CD4-positive, alpha-beta T cell treated with Interferon alpha-2 for 1 hour (primary cell): ENCODE measurements around the gene SSBP2.
"Not testable (repeated sequence)": the region's sequence is repeated elsewhere in the genome, so short reads cannot be mapped to it uniquely, and the experiment has no call there.

Experiments used
- DNase-seq, 2 donors: peaks; one replicate each; pipeline ENCODE4 v3.0.0-alpha.2; 2020 to 2022

Gene SSBP2

DNA sequence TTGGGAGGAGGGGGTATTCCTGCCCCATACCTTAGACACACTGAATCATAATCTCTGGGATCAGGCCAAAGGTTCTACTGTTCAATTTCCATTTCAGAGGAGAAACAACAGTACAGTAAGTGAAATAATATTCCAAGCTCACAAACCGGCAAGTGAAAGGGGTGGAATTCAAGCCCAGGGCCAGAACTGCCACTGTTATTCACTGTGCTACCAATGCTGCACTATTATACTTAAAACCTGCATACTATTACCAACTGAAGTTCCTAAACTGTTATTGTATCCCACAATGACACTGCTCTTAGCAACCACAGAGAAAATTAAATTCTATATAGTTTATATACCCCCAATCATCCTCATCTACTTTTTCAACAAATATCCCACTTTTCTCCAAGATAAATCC lies 24.6 kb downstream of the SSBP2 start:
- DNase-seq: no peak

DNA sequence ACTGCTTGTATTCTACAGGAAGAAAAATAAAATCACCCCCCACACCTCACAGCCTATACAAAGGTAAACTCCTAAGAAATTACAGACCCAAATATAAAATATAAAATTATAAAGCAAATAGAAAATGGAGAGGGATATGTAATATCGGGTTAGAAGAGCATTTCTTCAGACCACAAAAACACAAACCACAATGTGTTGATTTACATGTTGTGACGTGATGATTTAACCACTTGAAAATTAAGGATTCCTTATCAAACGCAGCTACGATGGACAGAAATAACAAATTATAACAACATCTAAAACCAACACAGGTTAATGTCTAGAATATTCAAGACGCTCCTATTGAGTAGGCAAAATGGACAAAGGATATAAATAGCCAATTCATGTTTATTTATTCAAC lies 26.3 kb downstream of the SSBP2 start:
- no peak for DNase-seq

DNA sequence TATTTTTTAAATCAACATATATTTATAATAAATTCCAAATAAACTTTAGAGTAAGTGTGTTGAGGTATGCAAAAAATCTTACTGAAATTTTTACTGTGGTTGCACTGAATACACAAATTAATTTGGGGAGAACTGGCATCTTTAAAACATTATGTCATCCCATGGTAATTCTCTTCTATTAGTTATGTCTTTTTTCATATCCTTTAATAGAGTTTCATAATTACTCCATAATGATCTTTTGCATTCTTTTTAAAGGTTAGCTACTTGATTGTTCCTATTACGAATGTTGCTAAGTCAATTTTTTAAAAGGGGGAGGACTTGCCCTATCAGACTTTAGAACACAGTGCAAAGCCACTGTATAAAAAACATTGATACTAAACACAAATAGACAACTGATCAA lies 26.8 kb downstream of the SSBP2 start:
- no peak for DNase-seq

DNA sequence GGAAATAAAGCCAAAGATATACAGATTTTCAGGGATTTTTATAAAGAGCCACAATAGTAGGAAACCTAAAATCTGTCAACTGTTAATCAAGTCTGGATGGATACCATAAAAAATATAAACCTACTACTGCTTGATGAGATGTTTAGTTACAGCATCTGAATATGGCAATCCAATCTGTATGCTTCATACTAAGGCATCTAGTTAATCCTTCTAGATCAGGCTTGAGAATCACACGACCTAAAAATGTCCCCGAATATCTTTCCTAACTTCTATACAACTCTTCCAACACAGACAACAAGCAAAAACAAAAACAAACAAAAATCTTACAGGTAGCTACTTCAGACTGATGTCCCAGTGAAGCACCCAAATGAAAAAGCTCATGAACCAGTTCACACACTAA lies 29.8 kb downstream of the SSBP2 start:
- no peak for DNase-seq

DNA sequence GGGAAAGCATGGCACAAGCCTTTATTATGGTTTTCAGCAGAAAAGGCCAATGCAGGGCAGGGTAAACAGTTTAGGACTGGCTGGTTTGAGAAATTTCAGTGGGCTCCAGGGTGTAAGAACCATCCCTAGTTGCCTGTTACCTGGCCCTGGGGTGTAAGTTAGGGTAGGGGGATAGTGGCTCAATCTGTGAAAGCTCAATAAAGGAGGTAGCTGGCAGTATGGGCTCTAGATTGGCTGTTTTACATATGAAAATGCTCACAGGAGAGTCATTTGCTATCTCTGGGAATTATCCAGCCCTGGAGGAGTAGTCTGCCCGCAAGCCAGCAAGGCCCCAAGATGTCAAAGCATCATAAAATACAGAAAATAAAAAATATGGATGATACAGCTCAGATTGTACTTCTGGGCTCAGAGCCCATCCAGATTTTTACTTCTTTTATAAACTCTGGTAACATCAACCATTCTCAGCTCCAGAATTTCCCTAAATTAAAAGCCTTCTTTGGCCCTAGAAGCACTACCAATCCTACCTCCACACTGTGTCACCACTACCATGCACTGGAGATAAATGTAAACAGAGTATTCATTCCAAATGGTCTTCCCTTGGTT lies 31.1 kb downstream of the SSBP2 start:
- DNase-seq: no peak

DNA sequence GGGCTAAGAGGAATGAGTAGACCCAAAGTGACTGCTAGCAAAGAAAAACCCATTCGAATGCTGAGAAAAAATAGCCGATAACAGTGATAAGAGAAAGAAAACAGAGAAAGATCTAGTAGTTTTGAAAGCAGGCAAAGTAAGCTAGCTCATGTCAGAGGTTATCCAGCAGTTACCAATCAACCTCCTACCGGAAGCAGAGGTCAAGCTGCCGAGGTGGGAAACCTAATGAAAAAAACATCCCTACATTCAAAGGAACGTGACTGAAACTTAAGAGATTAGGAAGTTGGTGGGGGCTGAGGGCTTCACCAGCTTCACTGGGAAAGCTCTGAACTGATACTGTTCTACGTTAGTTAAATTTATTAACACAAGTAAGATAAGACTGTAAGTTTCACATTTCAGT lies 32.6 kb downstream of the SSBP2 start:
- DNase-seq: no peak

DNA sequence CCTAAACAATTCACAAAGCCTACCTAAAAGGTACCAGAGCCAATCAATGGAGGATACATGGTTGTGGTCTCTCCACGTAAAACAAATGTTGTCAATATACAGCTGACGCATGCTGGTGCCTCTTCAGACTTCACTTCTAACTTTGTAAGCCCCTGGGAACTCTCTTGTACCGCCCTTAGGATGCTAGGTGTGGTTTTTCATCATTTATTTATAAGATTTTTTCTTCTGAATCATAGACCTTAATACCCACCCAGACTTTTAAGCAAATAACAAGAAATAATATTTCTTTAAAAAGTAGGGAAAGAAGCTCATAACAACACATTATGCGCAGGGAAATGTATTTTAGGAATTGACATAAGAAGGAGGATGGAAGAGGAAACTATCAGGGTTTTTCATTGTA lies 33.0 kb downstream of the SSBP2 start:
- DNase-seq: no peak

DNA sequence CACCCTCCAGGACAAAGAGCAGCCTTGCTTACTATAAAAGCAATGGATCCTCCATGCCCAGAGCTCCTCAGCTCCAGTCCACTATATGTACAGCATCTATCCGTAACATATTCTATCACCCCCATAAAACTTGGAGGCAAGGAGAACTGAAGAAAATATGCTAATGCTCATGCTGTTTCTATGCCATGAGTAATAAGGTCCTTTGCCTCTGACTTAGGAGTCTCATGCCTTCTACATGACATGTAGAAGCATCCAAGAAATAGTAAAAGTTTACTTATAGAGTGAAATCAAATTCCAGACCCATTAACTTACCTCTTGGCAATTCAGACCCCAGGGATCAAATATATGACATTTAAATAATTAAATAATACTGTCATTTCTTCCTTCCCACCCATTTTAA lies 33.7 kb downstream of the SSBP2 start:
- DNase-seq: no peak

DNA sequence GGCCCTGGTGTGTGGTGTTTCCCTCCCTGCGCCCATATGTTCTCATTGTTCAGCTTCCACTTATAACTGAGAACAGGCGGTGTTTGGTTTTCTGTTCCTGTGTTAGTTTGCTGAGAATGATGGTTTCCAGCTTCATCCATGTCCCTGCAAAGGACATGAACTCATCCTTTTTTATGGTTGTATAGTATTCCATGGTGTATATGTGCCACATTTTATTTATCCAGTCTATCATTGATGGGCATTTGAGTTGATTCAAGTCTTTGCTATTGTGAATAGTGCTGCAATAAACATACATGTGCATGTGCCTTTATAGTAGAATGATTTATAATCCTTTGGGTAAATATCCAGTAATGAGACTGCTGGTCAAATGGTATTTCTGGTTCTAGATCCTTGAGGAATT lies 36.8 kb downstream of the SSBP2 start:
- DNase-seq: not testable (repeated sequence)

DNA sequence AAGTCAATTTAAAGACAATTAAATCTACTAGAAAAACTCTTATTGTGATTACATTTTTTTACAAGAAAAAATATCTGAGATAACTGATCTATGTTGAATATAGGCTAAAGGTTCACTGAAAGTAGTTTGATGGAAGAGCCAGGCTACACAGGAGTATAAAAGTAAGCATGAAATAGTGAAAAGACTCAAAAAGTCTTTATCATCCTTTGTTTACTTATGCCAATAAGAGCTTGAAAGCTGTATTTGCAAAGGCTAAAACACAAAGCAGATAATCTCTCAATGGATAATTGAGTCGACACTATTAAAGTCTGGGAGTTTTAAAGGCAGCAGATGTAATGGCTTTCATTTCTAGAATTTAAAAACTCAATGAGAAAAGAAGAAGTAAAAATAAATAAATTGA lies 42.0 kb downstream of the SSBP2 start:
- DNase-seq: no peak

DNA sequence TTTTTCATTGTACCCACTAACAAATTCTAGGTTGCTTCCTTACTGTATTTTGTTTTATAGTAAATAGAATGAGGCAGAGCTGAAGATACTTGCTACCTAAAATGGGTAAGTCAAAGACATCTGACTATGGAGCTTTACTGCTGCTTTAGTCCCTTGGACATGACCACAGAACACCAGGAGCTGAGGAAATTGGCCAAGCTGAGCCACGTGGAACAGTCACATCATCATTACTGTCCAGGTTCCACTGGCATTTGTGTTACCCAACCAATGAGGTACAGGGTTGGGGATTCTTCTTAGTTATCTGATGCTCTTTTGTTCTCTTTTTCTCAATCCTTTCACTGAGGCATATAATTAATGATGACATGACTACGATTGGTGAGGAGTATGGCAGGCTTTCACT lies 47.1 kb downstream of the SSBP2 start:
- no peak for DNase-seq

DNA sequence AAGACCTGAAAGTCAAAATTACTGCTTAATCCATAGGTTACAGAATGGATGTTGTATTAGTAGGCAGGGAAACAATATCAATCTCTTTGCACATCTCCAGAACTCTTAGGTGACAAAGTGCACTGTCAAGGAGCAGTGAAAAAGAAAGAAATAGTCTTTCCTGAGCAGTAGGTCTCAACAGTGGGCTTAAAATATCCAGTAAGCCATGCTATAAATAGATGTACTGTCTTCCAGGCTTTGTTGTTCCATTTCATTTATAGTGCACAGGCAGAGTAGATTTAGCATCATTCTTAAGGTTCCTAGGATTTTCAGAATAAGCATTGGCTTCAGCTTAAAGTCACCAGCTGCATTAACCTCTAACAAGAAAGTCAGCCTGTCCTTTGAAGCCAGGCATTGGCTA lies 50.7 kb downstream of the SSBP2 start:
- no peak for DNase-seq

DNA sequence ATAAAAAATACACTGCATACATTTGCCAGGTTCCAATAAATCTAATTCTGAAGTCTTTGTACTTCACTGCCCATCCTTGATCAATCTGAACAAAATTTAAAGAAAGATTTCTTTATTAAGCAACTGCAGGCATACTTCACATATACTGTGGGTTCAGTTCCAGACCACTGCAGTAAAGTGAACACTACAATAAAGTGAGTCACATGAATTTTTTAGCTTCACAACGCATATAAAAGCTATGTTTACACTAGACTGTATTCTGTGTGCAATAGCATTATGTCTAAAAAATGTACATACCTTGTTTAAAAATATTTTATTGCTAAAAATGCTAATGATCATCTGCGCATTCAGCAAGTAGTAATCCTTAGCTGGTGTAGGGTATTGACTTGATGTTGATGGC lies 52.1 kb downstream of the SSBP2 start:
- no peak for DNase-seq

DNA sequence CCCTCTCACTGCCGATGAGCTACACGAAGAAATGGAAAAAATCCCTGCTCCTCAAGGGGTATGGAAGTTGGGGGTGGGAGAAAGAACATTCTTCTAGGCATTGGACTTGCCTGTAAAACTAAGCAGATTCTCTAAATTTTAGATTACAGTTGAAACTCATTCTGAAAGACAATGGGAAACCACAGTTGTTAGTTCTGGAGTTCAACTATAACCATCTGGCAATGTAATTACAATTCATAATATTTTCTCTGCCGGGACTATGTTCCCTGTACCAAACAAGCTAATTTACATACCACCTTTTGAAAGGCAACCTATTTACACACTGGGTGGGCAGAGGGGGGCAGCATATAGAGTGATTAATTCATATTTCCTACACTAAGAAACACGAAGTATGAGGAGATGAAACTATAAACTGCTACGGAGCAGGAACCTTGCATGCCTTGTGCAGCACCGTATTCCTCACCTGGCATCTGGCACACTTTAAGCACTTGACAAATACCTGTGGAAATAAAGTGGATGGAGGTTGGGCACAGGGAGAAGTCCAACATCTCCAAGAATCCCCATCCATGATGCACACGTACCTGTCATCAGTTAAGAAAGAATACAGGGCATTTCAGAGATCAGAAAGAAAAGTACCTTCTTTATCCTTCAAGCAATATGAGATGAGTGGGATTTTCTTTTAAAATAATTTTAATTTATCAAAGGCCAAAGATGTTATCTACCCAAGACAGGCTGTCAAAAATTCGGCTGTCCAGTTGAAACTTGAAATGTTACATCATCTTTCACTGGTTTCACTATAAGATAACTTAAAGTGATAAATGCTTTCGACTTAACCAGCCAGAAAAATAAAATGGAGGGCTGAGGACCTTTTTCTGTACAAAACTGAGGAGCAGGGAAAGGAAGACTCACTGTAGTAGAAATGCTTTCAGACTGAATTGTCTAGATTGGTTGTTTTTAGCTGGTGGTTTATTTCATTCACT lies 54.2 kb downstream of the SSBP2 start:
- DNase-seq: no peak

DNA sequence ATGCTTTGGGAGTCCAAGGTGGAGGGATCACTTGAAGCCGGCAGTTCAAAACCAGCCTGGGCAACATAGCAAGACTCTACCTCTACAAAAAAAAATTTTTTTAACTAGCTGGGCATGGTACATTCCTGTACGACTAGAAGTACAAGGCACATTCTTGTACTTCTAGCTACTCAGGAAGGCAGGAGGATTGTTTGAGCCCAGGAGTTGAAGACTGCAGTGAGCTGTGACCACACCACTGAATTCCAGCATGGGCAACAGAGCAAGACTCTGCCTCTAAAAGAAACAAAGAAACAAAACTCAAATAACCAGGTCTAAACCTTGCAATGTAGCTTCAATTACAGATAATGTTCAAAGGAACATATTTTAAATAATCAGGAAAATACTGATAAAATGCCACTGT lies 56.2 kb downstream of the SSBP2 start:
- DNase-seq: no peak

DNA sequence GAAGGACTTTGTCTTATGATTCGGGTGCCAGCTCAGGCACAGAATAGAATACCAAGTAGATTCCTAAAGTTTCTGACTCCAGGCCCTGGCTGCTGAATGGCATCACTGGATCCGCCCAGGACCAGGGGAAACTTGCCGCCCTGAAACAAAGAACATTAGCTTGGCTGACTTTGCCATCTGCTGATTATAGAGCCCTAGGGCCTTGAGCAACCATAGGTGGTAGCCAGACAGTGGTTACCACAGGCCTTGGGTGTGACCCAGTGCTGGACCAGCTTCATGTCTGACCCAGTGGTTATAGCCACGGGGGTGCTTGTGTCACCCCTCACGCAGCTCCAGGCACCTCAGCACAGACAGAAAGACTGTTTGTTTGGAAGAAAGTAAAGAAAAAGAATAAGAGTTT lies 62.7 kb downstream of the SSBP2 start:
- DNase-seq: no peak

DNA sequence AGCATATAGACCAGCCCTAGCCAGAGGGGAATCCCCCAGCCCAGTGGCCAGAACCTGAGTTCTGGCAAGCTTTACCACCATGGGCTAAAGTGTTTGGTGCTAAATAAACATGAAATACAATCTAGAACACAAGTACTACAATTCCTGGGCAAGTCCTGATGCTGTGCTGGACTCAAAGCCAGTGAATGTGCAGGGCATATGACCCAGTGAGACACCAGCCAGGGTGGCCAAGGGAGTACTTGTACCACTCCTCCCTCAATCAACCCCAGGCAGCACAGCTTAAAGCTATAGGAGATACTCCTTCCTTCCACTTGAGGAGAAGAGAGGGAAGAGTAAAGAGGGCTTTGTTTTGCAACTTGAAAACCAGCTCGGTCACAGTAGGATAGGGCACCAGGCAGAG lies 63.6 kb downstream of the SSBP2 start:
- no peak for DNase-seq

DNA sequence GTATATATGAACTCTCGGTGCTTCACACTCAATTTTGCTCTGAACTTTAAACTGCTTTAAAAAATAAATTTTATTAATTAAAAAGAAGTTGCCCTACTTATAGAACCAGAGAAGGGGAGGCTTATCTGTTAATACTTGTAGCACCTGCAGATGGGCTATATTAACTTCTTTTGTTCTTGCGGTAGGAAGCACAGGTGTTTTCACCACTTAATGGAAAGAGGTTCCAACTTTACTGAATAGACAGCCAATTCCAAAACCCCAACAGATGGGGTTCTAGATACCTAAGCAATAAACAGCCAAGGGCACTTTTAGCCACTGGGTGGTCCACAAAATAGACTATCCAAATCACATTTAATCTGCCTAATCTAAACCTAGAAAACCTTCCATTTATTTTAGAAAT lies 65.4 kb downstream of the SSBP2 start:
- no peak for DNase-seq

DNA sequence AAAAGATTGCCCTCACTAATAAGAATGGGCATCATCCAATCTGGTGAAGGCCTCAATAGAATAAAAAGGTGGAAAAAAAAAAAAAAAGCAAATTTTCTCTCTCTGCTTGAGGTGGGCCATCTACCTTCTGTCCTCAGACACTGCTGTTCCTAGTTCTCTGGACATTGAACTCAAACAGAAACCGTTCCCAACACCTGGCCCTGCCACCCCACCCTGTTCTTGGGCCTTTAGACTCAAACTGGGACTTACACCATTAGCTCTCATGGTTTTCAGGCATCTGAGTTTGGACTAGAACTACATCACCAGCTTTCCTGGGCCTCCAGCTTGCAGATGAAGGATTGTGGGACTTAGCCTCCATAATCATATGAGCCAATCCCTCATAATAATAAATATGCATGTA lies 71.0 kb downstream of the SSBP2 start:
- DNase-seq: no peak

DNA sequence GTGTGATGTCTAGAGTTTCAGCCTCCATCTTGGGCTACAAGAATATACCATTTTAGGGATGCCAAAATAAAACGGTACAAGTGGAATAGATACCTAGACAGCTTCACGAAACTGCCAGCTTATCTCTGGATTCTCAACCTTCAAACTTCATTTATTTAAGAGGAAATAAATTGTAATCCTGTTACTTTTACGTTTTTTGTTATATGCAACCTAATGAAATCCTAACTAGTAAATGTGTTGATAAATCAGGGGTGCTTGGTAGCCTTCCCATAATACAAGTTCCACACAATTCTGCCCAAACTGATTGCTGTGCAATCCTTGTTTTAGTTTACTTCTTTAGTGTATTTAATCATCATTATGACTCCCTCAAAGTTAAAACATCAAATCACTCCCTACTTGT lies 75.5 kb downstream of the SSBP2 start:
- DNase-seq: no peak

DNA sequence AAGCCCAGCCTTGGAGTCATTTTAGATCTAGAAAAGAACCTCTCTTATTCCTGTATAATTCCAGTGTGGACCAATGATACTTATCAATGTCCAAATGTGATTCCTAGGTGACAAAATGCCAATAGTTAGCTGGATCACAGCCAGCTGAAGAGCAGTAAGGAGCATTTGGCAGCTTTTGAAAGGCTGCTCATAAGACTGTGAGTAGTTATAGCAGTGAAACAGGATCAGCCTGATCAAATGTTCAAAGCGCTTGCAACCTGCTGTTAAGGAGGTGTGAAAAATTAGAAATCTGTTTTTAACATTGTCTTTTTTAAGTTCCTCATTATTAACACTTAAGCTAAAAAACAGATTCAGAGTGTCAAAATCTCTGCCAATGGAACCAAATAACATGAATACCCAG lies 85.1 kb downstream of the SSBP2 start:
- no peak for DNase-seq

DNA sequence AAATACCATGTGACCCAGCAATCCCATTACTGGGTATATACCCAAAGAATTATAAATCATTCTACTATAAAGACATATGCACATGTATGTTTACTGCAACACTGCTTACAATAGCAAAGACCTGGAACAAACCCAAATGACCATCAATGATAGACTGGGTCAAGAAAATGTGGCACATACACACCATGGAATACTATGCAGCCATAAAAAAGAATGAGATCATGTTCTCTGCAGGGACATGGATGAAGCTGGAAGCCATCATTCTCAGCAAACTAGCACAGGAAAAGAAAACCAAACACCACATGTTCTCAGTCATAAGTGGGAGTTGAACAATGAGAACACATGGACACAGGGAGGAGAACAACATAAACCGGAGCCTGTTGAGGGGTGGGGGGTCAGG lies 90.3 kb downstream of the SSBP2 start:
- not testable (repeated sequence) for DNase-seq

DNA sequence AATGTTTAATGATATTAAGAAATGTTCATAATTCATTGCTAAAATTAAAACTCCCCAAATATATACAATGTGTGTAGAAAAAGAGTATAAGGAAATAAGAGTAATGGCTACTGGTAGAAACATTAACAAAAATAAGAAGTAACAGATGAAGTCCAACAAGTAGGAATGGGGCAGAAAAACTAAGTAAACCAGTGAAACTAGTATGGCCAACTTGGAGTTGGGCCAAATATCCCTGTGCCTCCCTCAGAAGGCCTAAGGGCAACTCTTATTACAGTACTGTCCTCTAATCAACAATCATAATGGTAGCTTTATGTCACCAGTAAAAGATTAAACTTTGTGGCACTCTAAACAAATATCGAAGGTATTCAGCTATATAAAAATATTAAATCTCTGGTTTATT lies 93.5 kb downstream of the SSBP2 start:
- no peak for DNase-seq

DNA sequence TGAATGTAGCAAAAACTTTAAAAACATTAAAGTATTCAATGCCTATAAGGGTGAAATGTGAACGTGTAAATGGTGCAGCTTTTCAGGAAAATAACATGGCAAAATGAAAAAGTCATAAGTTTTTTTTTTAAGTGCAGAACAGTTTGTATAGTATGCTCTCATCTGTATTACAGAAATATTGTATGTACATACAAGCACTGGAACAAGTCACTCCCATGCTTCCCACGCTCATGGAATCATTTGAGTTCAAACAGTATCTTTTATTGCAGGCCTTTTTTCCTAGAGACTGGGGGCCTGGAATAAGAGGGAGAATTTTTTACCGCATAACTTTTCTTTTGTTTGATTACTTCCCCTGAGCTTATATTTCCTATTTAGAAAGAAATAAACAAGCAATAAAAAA lies 94.1 kb downstream of the SSBP2 start:
- DNase-seq: no peak

DNA sequence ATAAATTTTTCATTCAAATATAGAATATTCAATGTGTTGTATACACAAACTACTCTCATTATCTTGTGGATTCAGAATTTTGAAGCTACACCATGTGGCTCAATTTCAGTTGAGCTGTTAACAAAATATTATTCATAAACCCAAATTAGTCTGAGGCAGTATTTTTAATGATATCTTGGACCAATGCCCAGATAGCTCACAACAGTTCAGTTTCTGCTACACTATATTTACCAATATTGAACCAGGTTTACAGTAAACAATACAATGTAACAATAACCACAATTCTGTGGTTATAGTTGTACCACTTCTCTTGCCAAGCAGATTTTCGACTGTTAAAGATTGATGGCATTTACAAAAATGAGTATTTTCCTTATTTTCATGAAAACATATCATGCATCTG lies 99.9 kb downstream of the SSBP2 start:
- DNase-seq: no peak
